OCI-LY7 (cell line): ENCODE data around the gene TSPAN9.

Source experiments
- CTCF ChIP-seq: fragments of 200-600 bp; sonication (generic); conservative IDR thresholded peaks from 2 replicates; pipeline ENCODE4 v1.5.1; 2014; ENCODE audit warnings: mild to moderate bottlenecking, antibody characterized with exemption, low read length, moderate library complexity, mixed read lengths
- EZH2phosphoT487 ChIP-seq: fragments of 200-600 bp; sonication (generic); IDR thresholded peaks from 2 replicates; pipeline ENCODE4 v1.6.1; 2018; ENCODE audit warnings: low read depth, borderline replicate concordance, mild to moderate bottlenecking, mixed run types, antibody characterized with exemption, low read length, moderate library complexity, mixed read lengths

GRCh38 chr12:3328081-3328480 lies 250.9 kb downstream of the TSPAN9 start:
- TF ChIP-seq CTCF, result no peak
- no peak for TF ChIP-seq EZH2phosphoT487
